Measurements from ENCODE around the gene TIRAP. TPM values are rescaled to one million over a fixed set of nuclear protein-coding genes. Genes with fewer than 3 reads are reported as not detected.
A peak's percentile ranks its signal among the peaks of the same experiment; 100 is the strongest.
"Not testable (repeated sequence)": the region's sequence is repeated elsewhere in the genome, so short reads cannot be mapped to it uniquely, and the experiment has no call there.

TIRAP gene
- total RNA-seq (2012; rRNA removed) = 5.5 and 7.9 TPM in 2 replicates

GRCh38 chr11:126282736-126283591, at the start of gene TIRAP:
TIRAP (plus strand) TSS chr11:126283093; CDS start chr11:126290895, 7,802 bp downstream.
- Histone ChIP-seq H3K9ac (ENCODE audit: low read depth, low read length) (peak within 1 kb of the TSS; percentile 83), H3K36me3 (ENCODE audit: insufficient read depth, low read length) (peaks cover 4% of the 10 kb centered on the region), H3K9me3 (replicated peaks; ENCODE audit: low read length) (no peaks in the 10 kb centered on the region), H3K4me1 (ENCODE audit: control insufficient read depth, insufficient read depth, low read length) (peaks cover 17% of the 10 kb centered on the region), H3K27me3 (ENCODE audit: control insufficient read depth, insufficient read depth, low read length) (no peaks in the 10 kb centered on the region), H3K4me3 (ENCODE audit: low read length) (peak within 1 kb of the TSS; percentile 79), H3K4me2 (ENCODE audit: low read length) (peak within 1 kb of the TSS; percentile 81)

- peaks cover 12% of the 10 kb centered on the region for H3K4me1 ChIP-seq (ENCODE audit: control insufficient read depth, insufficient read depth, low read length)
- H3K4me3 ChIP-seq (ENCODE audit: low read length) = no peak overlapping the region
- no peaks in the 10 kb centered on the region for H3K27me3 ChIP-seq (ENCODE audit: control insufficient read depth, insufficient read depth, low read length)
- no peaks in the 10 kb centered on the region for H3K9me3 ChIP-seq (replicated peaks; ENCODE audit: low read length)
- no peak overlapping the region for H3K4me2 ChIP-seq (ENCODE audit: low read length)
- H3K36me3 ChIP-seq (ENCODE audit: insufficient read depth, low read length) = peaks cover 11% of the 10 kb centered on the region
- H3K9ac ChIP-seq (ENCODE audit: low read depth, low read length) = no peak overlapping the region
These were observed 49.5 kb upstream of the TIRAP start for GRCh38 chr11:126233391-126233790.

GRCh38 chr11:126246636-126247035, 36.3 kb upstream of the TIRAP start:
- H3K27me3 ChIP-seq (ENCODE audit: control insufficient read depth, insufficient read depth, low read length) = no peaks in the 10 kb centered on the region
- peaks cover 30% of the 10 kb centered on the region for H3K36me3 ChIP-seq (ENCODE audit: insufficient read depth, low read length)
- no peaks in the 10 kb centered on the region for H3K9me3 ChIP-seq (replicated peaks; ENCODE audit: low read length)
- H3K4me3 ChIP-seq (ENCODE audit: low read length) = no peak overlapping the region
- no peak overlapping the region for H3K9ac ChIP-seq (ENCODE audit: low read depth, low read length)
- peaks cover 12% of the 10 kb centered on the region for H3K4me1 ChIP-seq (ENCODE audit: control insufficient read depth, insufficient read depth, low read length)
- peak overlapping the region; percentile 20 for H3K4me2 ChIP-seq (ENCODE audit: low read length)

- H3K36me3 ChIP-seq (ENCODE audit: insufficient read depth, low read length) = peaks cover 46% of the 10 kb centered on the region
- H3K4me2 ChIP-seq (ENCODE audit: low read length) = no peak overlapping the region
- H3K4me3 ChIP-seq (ENCODE audit: low read length) = no peak overlapping the region
- no peak overlapping the region for H3K9ac ChIP-seq (ENCODE audit: low read depth, low read length)
- H3K4me1 ChIP-seq (ENCODE audit: control insufficient read depth, insufficient read depth, low read length) = peaks cover 7% of the 10 kb centered on the region
- H3K27me3 ChIP-seq (ENCODE audit: control insufficient read depth, insufficient read depth, low read length) = no peaks in the 10 kb centered on the region
- H3K9me3 ChIP-seq (replicated peaks; ENCODE audit: low read length) = no peaks in the 10 kb centered on the region
These were observed 29.6 kb upstream of the TIRAP start for GRCh38 chr11:126253265-126253664.

- Histone ChIP-seq H3K4me3 (ENCODE audit: low read length) (no peak overlapping the region), H3K27me3 (ENCODE audit: control insufficient read depth, insufficient read depth, low read length) (no peaks in the 10 kb centered on the region), H3K36me3 (ENCODE audit: insufficient read depth, low read length) (peaks cover 48% of the 10 kb centered on the region), H3K9ac (ENCODE audit: low read depth, low read length) (no peak overlapping the region), H3K4me2 (ENCODE audit: low read length) (no peak overlapping the region), H3K4me1 (ENCODE audit: control insufficient read depth, insufficient read depth, low read length) (peaks cover 7% of the 10 kb centered on the region), H3K9me3 (replicated peaks; ENCODE audit: low read length) (no peaks in the 10 kb centered on the region)
These were observed 28.1 kb upstream of the TIRAP start for GRCh38 chr11:126254819-126255218.

- not testable (repeated sequence) for H3K27me3 ChIP-seq (ENCODE audit: control insufficient read depth, insufficient read depth, low read length)
- peaks cover 47% of the 10 kb centered on the region for H3K36me3 ChIP-seq (ENCODE audit: insufficient read depth, low read length)
These were observed 27.4 kb upstream of the TIRAP start for GRCh38 chr11:126255507-126255906.

GRCh38 chr11:126256216-126256615, 26.7 kb upstream of the TIRAP start:
- no peak overlapping the region for H3K4me3 ChIP-seq (ENCODE audit: low read length)
- H3K36me3 ChIP-seq (ENCODE audit: insufficient read depth, low read length) = peaks cover 48% of the 10 kb centered on the region
- H3K4me1 ChIP-seq (ENCODE audit: control insufficient read depth, insufficient read depth, low read length) = peaks cover 7% of the 10 kb centered on the region
- H3K27me3 ChIP-seq (ENCODE audit: control insufficient read depth, insufficient read depth, low read length) = no peaks in the 10 kb centered on the region
- H3K9me3 ChIP-seq (replicated peaks; ENCODE audit: low read length) = no peaks in the 10 kb centered on the region
- H3K9ac ChIP-seq (ENCODE audit: low read depth, low read length) = no peak overlapping the region
- H3K4me2 ChIP-seq (ENCODE audit: low read length) = no peak overlapping the region

More at GRCh38 chr11:126255507-126255906, 27.4 kb upstream of the TIRAP start:
- not testable (repeated sequence) for H3K4me1 ChIP-seq (ENCODE audit: control insufficient read depth, insufficient read depth, low read length); H3K9me3 ChIP-seq (replicated peaks; ENCODE audit: low read length); H3K4me3 ChIP-seq (ENCODE audit: low read length); H3K4me2 ChIP-seq (ENCODE audit: low read length); H3K9ac ChIP-seq (ENCODE audit: low read depth, low read length)

GRCh38 chr11:126257144-126257543, 25.7 kb upstream of the TIRAP start:
- Histone ChIP-seq H3K9ac (ENCODE audit: low read depth, low read length) (no peak overlapping the region), H3K36me3 (ENCODE audit: insufficient read depth, low read length) (peaks cover 54% of the 10 kb centered on the region)

GRCh38 chr11:126257764-126258163, 25.1 kb upstream of the TIRAP start:
- Histone ChIP-seq H3K4me2 (ENCODE audit: low read length) (no peak overlapping the region), H3K9ac (ENCODE audit: low read depth, low read length) (no peak overlapping the region), H3K4me3 (ENCODE audit: low read length) (no peak overlapping the region), H3K27me3 (ENCODE audit: control insufficient read depth, insufficient read depth, low read length) (no peaks in the 10 kb centered on the region), H3K4me1 (ENCODE audit: control insufficient read depth, insufficient read depth, low read length) (peaks cover 7% of the 10 kb centered on the region), H3K9me3 (replicated peaks; ENCODE audit: low read length) (no peaks in the 10 kb centered on the region), H3K36me3 (ENCODE audit: insufficient read depth, low read length) (peaks cover 55% of the 10 kb centered on the region)

More at GRCh38 chr11:126257144-126257543, 25.7 kb upstream of the TIRAP start:
- no peak overlapping the region for H3K4me2 ChIP-seq (ENCODE audit: low read length)
- H3K9me3 ChIP-seq (replicated peaks; ENCODE audit: low read length) = no peaks in the 10 kb centered on the region
- H3K27me3 ChIP-seq (ENCODE audit: control insufficient read depth, insufficient read depth, low read length) = no peaks in the 10 kb centered on the region
- peaks cover 7% of the 10 kb centered on the region for H3K4me1 ChIP-seq (ENCODE audit: control insufficient read depth, insufficient read depth, low read length)
- no peak overlapping the region for H3K4me3 ChIP-seq (ENCODE audit: low read length)

GRCh38 chr11:126262216-126262615, 20.7 kb upstream of the TIRAP start:
- Histone ChIP-seq H3K4me3 (ENCODE audit: low read length) (no peak overlapping the region), H3K9ac (ENCODE audit: low read depth, low read length) (no peak overlapping the region), H3K4me1 (ENCODE audit: control insufficient read depth, insufficient read depth, low read length) (peaks cover 9% of the 10 kb centered on the region), H3K9me3 (replicated peaks; ENCODE audit: low read length) (no peaks in the 10 kb centered on the region), H3K36me3 (ENCODE audit: insufficient read depth, low read length) (peaks cover 70% of the 10 kb centered on the region), H3K27me3 (ENCODE audit: control insufficient read depth, insufficient read depth, low read length) (no peaks in the 10 kb centered on the region), H3K4me2 (ENCODE audit: low read length) (no peak overlapping the region)

GRCh38 chr11:126263489-126263888, 19.4 kb upstream of the TIRAP start:
- Histone ChIP-seq H3K9me3 (replicated peaks; ENCODE audit: low read length) (no peaks in the 10 kb centered on the region), H3K36me3 (ENCODE audit: insufficient read depth, low read length) (peaks cover 69% of the 10 kb centered on the region), H3K9ac (ENCODE audit: low read depth, low read length) (no peak overlapping the region), H3K27me3 (ENCODE audit: control insufficient read depth, insufficient read depth, low read length) (no peaks in the 10 kb centered on the region), H3K4me1 (ENCODE audit: control insufficient read depth, insufficient read depth, low read length) (peaks cover 9% of the 10 kb centered on the region), H3K4me2 (ENCODE audit: low read length) (no peak overlapping the region), H3K4me3 (ENCODE audit: low read length) (no peak overlapping the region)

- H3K4me1 ChIP-seq (ENCODE audit: control insufficient read depth, insufficient read depth, low read length) = peaks cover 13% of the 10 kb centered on the region
- no peaks in the 10 kb centered on the region for H3K9me3 ChIP-seq (replicated peaks; ENCODE audit: low read length)
- H3K9ac ChIP-seq (ENCODE audit: low read depth, low read length) = no peak overlapping the region
- peaks cover 66% of the 10 kb centered on the region for H3K36me3 ChIP-seq (ENCODE audit: insufficient read depth, low read length)
- H3K4me3 ChIP-seq (ENCODE audit: low read length) = no peak overlapping the region
- H3K27me3 ChIP-seq (ENCODE audit: control insufficient read depth, insufficient read depth, low read length) = no peaks in the 10 kb centered on the region
- no peak overlapping the region for H3K4me2 ChIP-seq (ENCODE audit: low read length)
These were observed 17.1 kb upstream of the TIRAP start for GRCh38 chr11:126265811-126266210.
